Measurements from ENCODE around the gene VIPAS39.

- TF ChIP-seq ZFP3 (tag by site-specific recombination; IDR thresholded peaks at IDR 0.05; ENCODE audit: low read depth) (no peak), CTCF (tag by site-specific recombination; IDR thresholded peaks at IDR 0.05) (no peak), ZNF792 (tag by site-specific recombination; IDR thresholded peaks at IDR 0.05) (no peak), HOXA7 (CRISPR knock-in tag; IDR thresholded peaks at IDR 0.05; ENCODE audit: borderline replicate concordance) (no peak), YY1 (tag by site-specific recombination; IDR thresholded peaks at IDR 0.05) (no peak), PRDM4 (tag by site-specific recombination; IDR thresholded peaks at IDR 0.05) (no peak), REST (tag by site-specific recombination; IDR thresholded peaks at IDR 0.05) (no peak), ZNF837 (tag by site-specific recombination; IDR thresholded peaks at IDR 0.05) (no peak)
Measured at GRCh38 chr14:77469539-77469938, 12.1 kb upstream of the VIPAS39 start.

Measured in HEK293 (cell line).